SK-N-SH treated with all-trans-retinoic acid at 6 μM for 48 hours (cell line): Measurements from ENCODE around the gene SLC37A1.

Experiments
- ESRRG ChIP-seq: fragments of 250-450 bp; sonication (Bioruptor Pico); IDR thresholded peaks from 2 replicates; pipeline ENCODE4 v1.6.1; 2021; ENCODE audit warnings: mild to moderate bottlenecking
- OSR1 ChIP-seq: fragments of 250-450 bp; sonication (Bioruptor Pico); IDR thresholded peaks from 2 replicates; pipeline ENCODE4 v1.8.0; 2022; ENCODE audit warnings: moderate library complexity, mild to moderate bottlenecking, inconsistent platforms
- ZFP3 ChIP-seq: fragments of 250-450 bp; sonication (Bioruptor Pico); IDR thresholded peaks from 2 replicates; pipeline ENCODE4 v1.5.0; 2020; ENCODE audit warnings: mild to moderate bottlenecking, moderate library complexity
- ZFP30 ChIP-seq: fragments of 450-650 bp; formaldehyde crosslinking; IDR thresholded peaks from 2 replicates; pipeline ENCODE4 v1.5.0; 2022; ENCODE audit warnings: mild to moderate bottlenecking, moderate library complexity
- ZNF565 ChIP-seq: fragments of 450-650 bp; formaldehyde crosslinking; conservative IDR thresholded peaks from 2 replicates; pipeline ENCODE4 v1.5.0; 2020; ENCODE audit warnings: low read depth, mild to moderate bottlenecking, moderate library complexity
- ZNF70 ChIP-seq: fragments of 450-650 bp; formaldehyde crosslinking; IDR thresholded peaks from 2 replicates; pipeline ENCODE4 v1.5.0; 2020; ENCODE audit warnings: mild to moderate bottlenecking, moderate library complexity

DNA sequence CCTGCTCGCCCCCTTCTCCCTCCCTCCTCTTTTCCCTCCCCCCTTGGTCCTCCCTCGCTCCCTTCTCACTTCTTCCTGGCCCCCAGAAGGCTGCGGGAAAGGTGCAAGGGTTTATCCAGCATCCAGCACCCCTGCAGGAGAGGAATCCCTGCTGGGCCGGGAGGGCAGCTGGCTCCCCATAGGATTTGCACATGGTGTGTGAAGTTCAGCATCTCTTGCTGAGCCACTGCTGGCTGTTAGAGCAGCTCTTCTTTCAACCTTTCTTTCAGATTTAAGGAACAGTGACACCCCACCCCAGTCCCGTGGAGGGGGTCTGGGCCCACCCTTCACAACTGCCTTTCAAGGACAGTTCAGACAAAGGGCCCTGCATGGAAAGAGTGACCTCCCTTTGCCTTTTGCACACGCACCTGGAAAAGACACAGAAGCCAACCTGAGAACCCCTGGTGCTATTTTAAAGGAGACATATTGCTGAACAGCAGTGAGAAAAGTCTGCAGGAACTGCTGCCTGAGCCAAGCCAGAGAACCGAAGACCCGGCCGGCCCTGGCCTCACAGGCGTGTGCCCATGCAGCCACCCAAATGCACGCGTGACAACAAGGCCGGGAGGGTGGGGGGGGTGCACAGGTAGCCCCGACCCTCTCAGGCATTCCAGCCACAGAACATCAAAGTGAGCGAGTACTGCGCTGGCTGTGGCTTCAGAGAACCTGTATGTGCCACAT lies 66.6 kb downstream of the SLC37A1 start:
- no peak for TF ChIP-seq ZNF565
- TF ChIP-seq ESRRG (CRISPR knock-in tag): no peak
- TF ChIP-seq ZFP3 (CRISPR knock-in tag): no peak
- TF ChIP-seq ZNF70: no peak
- TF ChIP-seq OSR1: no peak
- TF ChIP-seq ZFP30: no peak
